ENCODE results near the gene SLCO2A1. TPM values are rescaled to one million over a fixed set of nuclear protein-coding genes. Genes with fewer than 3 reads are reported as not detected.

The SLCO2A1 gene
- total and polyA plus RNA-seq, 2 donors (not counting 1 experiment from before 2014, with no cell fraction given): not detected

GRCh38 chr3:133939463-133939835, 90.3 kb downstream of the SLCO2A1 start:
- Histone ChIP-seq H3K79me2 (ENCODE audit: control insufficient read depth, insufficient read depth, low read length) (no peaks in the 10 kb centered on the region), H3K9ac (ENCODE audit: low read length) (no peak overlapping the region), H3K27ac (ENCODE audit: low read length in 2 of 2) (no peak overlapping the region), H3K4me1 (ENCODE audit: control insufficient read depth in 2 of 2, insufficient read depth in 2 of 2, low read length in 2 of 2) (no peaks in the 10 kb centered on the region), H3K4me2 (replicated peaks; ENCODE audit: low read depth, low read length, poor library complexity, severe bottlenecking) (no peak overlapping the region), H4K20me1 (ENCODE audit: control insufficient read depth, insufficient read depth, low read length, poor library complexity, severe bottlenecking) (no peaks in the 10 kb centered on the region), H3K27me3 (replicated peaks in 1 of 4; ENCODE audit: control extremely low read depth in 1 of 4, control insufficient read depth in 3 of 4, insufficient read depth in 4 of 4, low read length in 3 of 4) (peaks cover 0 to 2% (median 0%) of the 10 kb centered on the region in 4 experiments), H3K9me3 (ENCODE audit: control extremely low read depth in 1 of 3, control insufficient read depth in 2 of 3, insufficient read depth in 1 of 3, low read length in 2 of 3) (no peaks in the 10 kb centered on the region), H3K36me3 (replicated peaks in 1 of 2; ENCODE audit: control extremely low read depth in 1 of 2, control insufficient read depth in 1 of 2, extremely low read depth in 1 of 2, insufficient read depth in 2 of 2, low read length in 1 of 2) (no peaks in the 10 kb centered on the region), H2AFZ (ENCODE audit: insufficient read depth, low read depth, low read length, poor library complexity, severe bottlenecking) (no peak overlapping the region), H3K4me3 (ENCODE audit: control extremely low read depth in 1 of 5, extremely low read depth in 1 of 5, insufficient read depth in 1 of 5, low read depth in 2 of 5, low read length in 4 of 5) (no peak overlapping the region)
- ChIA-PET CTCF (no interaction called here), POLR2A (interaction anchor here (0.6 kb wide), 1 partner anchor 11 kb away, joined by 3 read pairs; no protein-coding TSS in a partner anchor)
- Mint-ChIP-seq H3K27ac (no peak overlapping the region), H3K4me1 (peaks cover 2% of the 10 kb centered on the region), H3K27me3 (peaks cover 20% of the 10 kb centered on the region), H3K9me3 (ENCODE audit: insufficient read depth) (no peaks in the 10 kb centered on the region), H3K4me3 (no peak overlapping the region)
- intact Hi-C loops (cut with micrococcal nuclease): no loop called here
- no peak for DNase-seq
- TF ChIP-seq CTCF (IDR thresholded peaks at IDR 0.05): no peak
- no peak for TF ChIP-seq EZH2 (IDR thresholded peaks at IDR 0.05; ENCODE audit: borderline replicate concordance, insufficient read depth, low read depth, low read length, poor library complexity, severe bottlenecking)
- 62% methylated on average over 1 of the region's 1 CpG for WGBS (ENCODE audit: insufficient coverage)
- ATAC-seq (ENCODE audit: low read depth): no peak

DNA sequence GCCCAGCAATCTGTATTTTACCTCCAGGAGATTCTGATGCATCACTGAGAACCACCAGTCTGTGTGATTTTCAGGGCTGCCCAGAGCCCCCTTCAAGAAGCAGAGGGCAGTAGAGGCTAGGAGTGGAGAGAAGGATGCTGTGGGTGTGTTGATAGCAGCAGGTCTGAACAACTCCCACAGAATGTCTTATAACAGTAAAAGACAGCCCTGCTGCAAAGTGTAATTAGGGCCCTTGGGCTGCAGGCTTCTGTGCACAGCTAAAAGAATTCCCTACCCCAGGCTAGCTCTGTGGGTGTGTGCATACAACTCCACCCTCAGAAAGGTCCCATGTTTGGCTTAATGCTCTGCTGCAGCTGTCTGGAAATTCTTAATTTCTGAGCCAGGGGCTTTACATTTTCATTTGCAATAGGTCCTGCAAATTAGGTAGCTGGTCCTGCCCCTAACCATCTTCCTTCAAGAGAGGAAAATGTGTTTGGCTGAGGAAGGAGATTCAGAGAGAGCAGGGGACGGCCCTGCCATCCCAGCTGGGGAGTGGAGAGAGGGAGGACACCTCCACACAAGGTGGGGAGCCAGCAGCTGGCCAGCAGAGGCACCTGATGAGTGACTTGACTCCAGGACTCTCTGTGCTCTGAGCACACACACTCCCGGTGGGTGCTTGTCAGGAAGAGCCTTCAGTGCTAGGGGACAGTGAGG, 90.8 kb downstream of the SLCO2A1 start:
- no peak overlapping the region for H2AFZ ChIP-seq (ENCODE audit: insufficient read depth, low read depth, low read length, poor library complexity, severe bottlenecking)
- ATAC-seq (ENCODE audit: low read depth): no peak
- CTCF ChIA-PET: no interaction called here
- H3K4me1 ChIP-seq (ENCODE audit: control insufficient read depth in 2 of 2, insufficient read depth in 2 of 2, low read length in 2 of 2): no peaks in the 10 kb centered on the region
- TF ChIP-seq EZH2 (IDR thresholded peaks at IDR 0.05; ENCODE audit: borderline replicate concordance, insufficient read depth, low read depth, low read length, poor library complexity, severe bottlenecking) (no peak), CTCF (IDR thresholded peaks at IDR 0.05) (no peak)
- H3K27me3 ChIP-seq (replicated peaks in 1 of 4; ENCODE audit: control extremely low read depth in 1 of 4, control insufficient read depth in 3 of 4, insufficient read depth in 4 of 4, low read length in 3 of 4): peaks cover 0 to 2% (median 0%) of the 10 kb centered on the region in 4 experiments
- no peaks in the 10 kb centered on the region for H3K9me3 Mint-ChIP-seq (ENCODE audit: insufficient read depth)
- WGBS (ENCODE audit: insufficient coverage): 90% methylated on average over 2 of the region's 2 CpGs
- no peak overlapping the region for H3K4me2 ChIP-seq (replicated peaks; ENCODE audit: low read depth, low read length, poor library complexity, severe bottlenecking)
- POLR2A ChIA-PET: interaction anchor here (0.6 kb wide), 1 partner anchor 11 kb away, joined by 3 read pairs; no protein-coding TSS in a partner anchor
- H3K4me3 Mint-ChIP-seq: no peak overlapping the region
- H3K27ac ChIP-seq (ENCODE audit: low read length in 2 of 2): no peak overlapping the region
- H3K9ac ChIP-seq (ENCODE audit: low read length): no peak overlapping the region
- H4K20me1 ChIP-seq (ENCODE audit: control insufficient read depth, insufficient read depth, low read length, poor library complexity, severe bottlenecking): no peaks in the 10 kb centered on the region
- intact Hi-C loops (cut with micrococcal nuclease): no loop called here
- H3K27ac Mint-ChIP-seq: no peak overlapping the region
- no peak for DNase-seq
- no peaks in the 10 kb centered on the region for H3K36me3 ChIP-seq (replicated peaks in 1 of 2; ENCODE audit: control extremely low read depth in 1 of 2, control insufficient read depth in 1 of 2, extremely low read depth in 1 of 2, insufficient read depth in 2 of 2, low read length in 1 of 2)
- no peaks in the 10 kb centered on the region for H3K9me3 ChIP-seq (ENCODE audit: control extremely low read depth in 1 of 3, control insufficient read depth in 2 of 3, insufficient read depth in 1 of 3, low read length in 2 of 3)
- peaks cover 2% of the 10 kb centered on the region for H3K4me1 Mint-ChIP-seq
- H3K27me3 Mint-ChIP-seq: peaks cover 20% of the 10 kb centered on the region
- H3K4me3 ChIP-seq (ENCODE audit: control extremely low read depth in 1 of 5, extremely low read depth in 1 of 5, insufficient read depth in 1 of 5, low read depth in 2 of 5, low read length in 4 of 5): no peak overlapping the region
- H3K79me2 ChIP-seq (ENCODE audit: control insufficient read depth, insufficient read depth, low read length): no peaks in the 10 kb centered on the region
